ENCODE measurements around the gene MRPL39. TPM values are rescaled to one million over a fixed set of nuclear protein-coding genes. Genes with fewer than 3 reads are reported as not detected.

MRPL39 gene
- total RNA-seq, 1 donor from 2014 or later = 32.5 TPM

- Histone ChIP-seq H3K9ac (ENCODE audit: low read length) (no peak overlapping the region), H3K4me1 (ENCODE audit: insufficient read depth, low read length) (no peaks in the 10 kb centered on the region), H3K36me3 (ENCODE audit: insufficient read depth, low read length) (peaks cover 7% of the 10 kb centered on the region), H4K20me1 (ENCODE audit: insufficient read depth, low read length) (no peaks in the 10 kb centered on the region), H2AFZ (ENCODE audit: low read depth, low read length) (no peak overlapping the region), H3K27ac (ENCODE audit: low read depth, low read length) (no peak overlapping the region), H3K9me3 (ENCODE audit: insufficient read depth, low read depth, low read length) (no peaks in the 10 kb centered on the region), H3K27me3 (ENCODE audit: insufficient read depth, low read length) (no peaks in the 10 kb centered on the region), H3K4me3 (ENCODE audit: insufficient read depth, low read depth, low read length) (no peak overlapping the region), H3K79me2 (ENCODE audit: insufficient read depth, low read length) (no peaks in the 10 kb centered on the region), H3K4me2 (ENCODE audit: low read length) (no peak overlapping the region)
- DNase-seq (ENCODE audit: low read depth) (no peak), FAIRE-seq (no peak)
- no peaks in the 10 kb centered on the region for H3K27me3 Mint-ChIP-seq (ENCODE audit: low read depth, unreplicated experiment)
- no peak overlapping the region for H3K4me3 Mint-ChIP-seq (ENCODE audit: unreplicated experiment)
- H3K27ac Mint-ChIP-seq (ENCODE audit: unreplicated experiment) = no peak overlapping the region
- H3K4me1 Mint-ChIP-seq (ENCODE audit: low read depth, unreplicated experiment) = peaks cover 2% of the 10 kb centered on the region
- TF ChIP-seq CTCF (IDR thresholded peaks at IDR 0.05; ENCODE audit: insufficient read depth, low read depth, low read length) = no peak
- no peak for TF ChIP-seq EZH2 (IDR thresholded peaks at IDR 0.05; ENCODE audit: insufficient read depth, low read length)
- H3K9me3 Mint-ChIP-seq (ENCODE audit: unreplicated experiment) = no peaks in the 10 kb centered on the region
- peaks cover 12% of the 10 kb centered on the region for H3K36me3 Mint-ChIP-seq (ENCODE audit: low read depth, unreplicated experiment)
Measured at GRCh38 chr21:25584833-25585676, 22.2 kb downstream of the MRPL39 start.

- Histone ChIP-seq H3K27me3 (ENCODE audit: insufficient read depth, low read length) (no peaks in the 10 kb centered on the region), H4K20me1 (ENCODE audit: insufficient read depth, low read length) (no peaks in the 10 kb centered on the region), H3K4me2 (ENCODE audit: low read length) (no peak overlapping the region), H2AFZ (ENCODE audit: low read depth, low read length) (no peak overlapping the region), H3K4me1 (ENCODE audit: insufficient read depth, low read length) (no peaks in the 10 kb centered on the region), H3K79me2 (ENCODE audit: insufficient read depth, low read length) (no peaks in the 10 kb centered on the region), H3K9ac (ENCODE audit: low read length) (no peak overlapping the region), H3K27ac (ENCODE audit: low read depth, low read length) (no peak overlapping the region), H3K36me3 (ENCODE audit: insufficient read depth, low read length) (peaks cover 7% of the 10 kb centered on the region), H3K9me3 (ENCODE audit: insufficient read depth, low read depth, low read length) (no peaks in the 10 kb centered on the region), H3K4me3 (ENCODE audit: insufficient read depth, low read depth, low read length) (no peak overlapping the region)
- Mint-ChIP-seq H3K36me3 (ENCODE audit: low read depth, unreplicated experiment) (peaks cover 7% of the 10 kb centered on the region), H3K9me3 (ENCODE audit: unreplicated experiment) (no peaks in the 10 kb centered on the region), H3K27me3 (ENCODE audit: low read depth, unreplicated experiment) (no peaks in the 10 kb centered on the region), H3K27ac (ENCODE audit: unreplicated experiment) (no peak overlapping the region), H3K4me3 (ENCODE audit: unreplicated experiment) (no peak overlapping the region), H3K4me1 (ENCODE audit: low read depth, unreplicated experiment) (peaks cover 2% of the 10 kb centered on the region)
- FAIRE-seq (no peak), DNase-seq (ENCODE audit: low read depth) (no peak)
- no peak for TF ChIP-seq EZH2 (IDR thresholded peaks at IDR 0.05; ENCODE audit: insufficient read depth, low read length)
- no peak for TF ChIP-seq CTCF (IDR thresholded peaks at IDR 0.05; ENCODE audit: insufficient read depth, low read depth, low read length)
Measured at GRCh38 chr21:25583370-25584130, 23.7 kb downstream of the MRPL39 start.
